Measurements from ENCODE around the gene C16orf78. TPM values are rescaled to one million over a fixed set of nuclear protein-coding genes. Genes with fewer than 3 reads are reported as not detected.

Gene C16orf78
- not detected in 2 replicates for polyA plus RNA-seq (2014; cell fraction: cytosol; rRNA removed)
- polyA plus RNA-seq (2014; cell fraction: nucleus; rRNA removed), result not detected in 2 replicates

GRCh38 chr16:49373504-49373903 lies at the start of gene C16orf78:
TSS of gene C16orf78 (plus strand) at chr16:49373804. CDS start at chr16:49373940, 136 bp downstream.
- no peak for DNase-seq (ENCODE audit: low spot score)

GRCh38 chr16:49324703-49325102 lies 48.9 kb upstream of the C16orf78 start:
- no peak for DNase-seq (ENCODE audit: low spot score)

GRCh38 chr16:49327466-49327865 lies 46.1 kb upstream of the C16orf78 start:
- DNase-seq (ENCODE audit: low spot score), result no peak

- no peak for DNase-seq (ENCODE audit: low spot score)
Observed at GRCh38 chr16:49328325-49328724, 45.3 kb upstream of the C16orf78 start.

- no peak for DNase-seq (ENCODE audit: low spot score)
Observed at GRCh38 chr16:49330562-49331201, 42.9 kb upstream of the C16orf78 start.

- no peak for DNase-seq (ENCODE audit: low spot score)
Observed at GRCh38 chr16:49332589-49333258, 40.9 kb upstream of the C16orf78 start.

GRCh38 chr16:49333259-49333597 lies 40.4 kb upstream of the C16orf78 start:
- DNase-seq (ENCODE audit: low spot score), result no peak

- DNase-seq (ENCODE audit: low spot score), result no peak
Observed at GRCh38 chr16:49335828-49336227, 37.8 kb upstream of the C16orf78 start.

- DNase-seq (ENCODE audit: low spot score), result no peak
Observed at GRCh38 chr16:49336581-49336980, 37.0 kb upstream of the C16orf78 start.

- no peak for DNase-seq (ENCODE audit: low spot score)
Observed at GRCh38 chr16:49337814-49338350, 35.7 kb upstream of the C16orf78 start.

- DNase-seq (ENCODE audit: low spot score), result no peak
Observed at GRCh38 chr16:49338611-49339265, 34.9 kb upstream of the C16orf78 start.

GRCh38 chr16:49340466-49340865 lies 33.1 kb upstream of the C16orf78 start:
- DNase-seq (ENCODE audit: low spot score), result no peak

GRCh38 chr16:49341706-49342105 lies 31.9 kb upstream of the C16orf78 start:
- DNase-seq (ENCODE audit: low spot score), result no peak

GRCh38 chr16:49342336-49343265 lies 31.0 kb upstream of the C16orf78 start:
- no peak for DNase-seq (ENCODE audit: low spot score)

- no peak for DNase-seq (ENCODE audit: low spot score)
Observed at GRCh38 chr16:49343291-49343690, 30.3 kb upstream of the C16orf78 start.

- DNase-seq (ENCODE audit: low spot score), result no peak
Observed at GRCh38 chr16:49344401-49344800, 29.2 kb upstream of the C16orf78 start.

- DNase-seq (ENCODE audit: low spot score), result no peak
Observed at GRCh38 chr16:49345829-49346228, 27.8 kb upstream of the C16orf78 start.

- no peak for DNase-seq (ENCODE audit: low spot score)
Observed at GRCh38 chr16:49346459-49346858, 27.1 kb upstream of the C16orf78 start.

GRCh38 chr16:49347476-49347875 lies 26.1 kb upstream of the C16orf78 start:
- DNase-seq (ENCODE audit: low spot score), result no peak

- peak; percentile 45 for DNase-seq (ENCODE audit: low spot score)
Observed at GRCh38 chr16:49348408-49349176, 25.0 kb upstream of the C16orf78 start.

All from SK-N-DZ (cell line).